ENCODE data around the gene MAP3K5. TPM values are rescaled to one million over a fixed set of nuclear protein-coding genes. Genes with fewer than 3 reads are reported as not detected.
A peak's percentile ranks its signal among the peaks of the same experiment; 100 is the strongest.

The MAP3K5 gene
- total and polyA plus RNA-seq, 2 donors (not counting 1 experiment from before 2014, with no cell fraction given), result 10.9 to 62.6 TPM

- Histone ChIP-seq H3K9me3 (ENCODE audit: control insufficient read depth, insufficient read depth, low read depth, low read length) (no peaks in the 10 kb centered on the region), H3K27ac (ENCODE audit: insufficient read depth, low read length) (no peak overlapping the region), H3K27me3 (ENCODE audit: control insufficient read depth, insufficient read depth, low read length) (no peaks in the 10 kb centered on the region), H3K4me1 (ENCODE audit: control insufficient read depth, extremely low read depth, insufficient read depth, low read length) (no peaks in the 10 kb centered on the region), H3K9ac (ENCODE audit: insufficient read depth, low read length) (no peak overlapping the region), H4K20me1 (ENCODE audit: control insufficient read depth, extremely low read depth, insufficient read depth, low read length) (no peaks in the 10 kb centered on the region), H3K4me2 (ENCODE audit: extremely low read depth, insufficient read depth, low read length) (no peak overlapping the region), H3K79me2 (ENCODE audit: control insufficient read depth, insufficient read depth, low read length) (no peaks in the 10 kb centered on the region), H3K36me3 (ENCODE audit: control insufficient read depth, insufficient read depth, low read length) (no peaks in the 10 kb centered on the region), H2AFZ (ENCODE audit: low read length) (no peak overlapping the region), H3K4me3 (replicated peaks in 1 of 4; ENCODE audit: control extremely low read depth in 1 of 4, insufficient read depth in 1 of 4, low read depth in 3 of 4, low read length in 4 of 4) (no peak overlapping the region)
- no peak for TF ChIP-seq CTCF (conservative IDR thresholded peaks at IDR 0.05 in 1 of 2, IDR thresholded peaks at IDR 0.05 in 1 of 2; ENCODE audit: low read depth in 1 of 2, low read length in 2 of 2)
- TF ChIP-seq EZH2 (IDR thresholded peaks at IDR 0.05; ENCODE audit: low read length, missing control alignments), result no peak
- DNase-seq (ENCODE audit: low read depth in 2 of 2), result no peak
These were observed 264.4 kb downstream of the MAP3K5 start for GRCh38 chr6:136527831-136528230.

- Histone ChIP-seq H4K20me1 (ENCODE audit: control insufficient read depth, extremely low read depth, insufficient read depth, low read length) (no peaks in the 10 kb centered on the region), H3K79me2 (ENCODE audit: control insufficient read depth, insufficient read depth, low read length) (no peaks in the 10 kb centered on the region), H3K9me3 (ENCODE audit: control insufficient read depth, insufficient read depth, low read depth, low read length) (no peaks in the 10 kb centered on the region), H3K27ac (ENCODE audit: insufficient read depth, low read length) (no peak overlapping the region), H3K9ac (ENCODE audit: insufficient read depth, low read length) (no peak overlapping the region), H3K4me3 (replicated peaks in 1 of 4; ENCODE audit: control extremely low read depth in 1 of 4, insufficient read depth in 1 of 4, low read depth in 3 of 4, low read length in 4 of 4) (no peak overlapping the region), H2AFZ (ENCODE audit: low read length) (no peak overlapping the region), H3K4me1 (ENCODE audit: control insufficient read depth, extremely low read depth, insufficient read depth, low read length) (no peaks in the 10 kb centered on the region), H3K27me3 (ENCODE audit: control insufficient read depth, insufficient read depth, low read length) (no peaks in the 10 kb centered on the region), H3K36me3 (ENCODE audit: control insufficient read depth, insufficient read depth, low read length) (no peaks in the 10 kb centered on the region), H3K4me2 (ENCODE audit: extremely low read depth, insufficient read depth, low read length) (no peak overlapping the region)
- no peak for DNase-seq (ENCODE audit: low read depth in 2 of 2)
- TF ChIP-seq EZH2 (IDR thresholded peaks at IDR 0.05; ENCODE audit: low read length, missing control alignments), result no peak
- TF ChIP-seq CTCF (conservative IDR thresholded peaks at IDR 0.05 in 1 of 2, IDR thresholded peaks at IDR 0.05 in 1 of 2; ENCODE audit: low read depth in 1 of 2, low read length in 2 of 2), result no peak
These were observed 265.3 kb downstream of the MAP3K5 start for GRCh38 chr6:136526937-136527336.

GRCh38 chr6:136526196-136526930 lies 265.9 kb downstream of the MAP3K5 start:
- Histone ChIP-seq H3K9me3 (ENCODE audit: control insufficient read depth, insufficient read depth, low read depth, low read length) (no peaks in the 10 kb centered on the region), H3K36me3 (ENCODE audit: control insufficient read depth, insufficient read depth, low read length) (no peaks in the 10 kb centered on the region), H3K27ac (ENCODE audit: insufficient read depth, low read length) (no peak overlapping the region), H3K4me2 (ENCODE audit: extremely low read depth, insufficient read depth, low read length) (no peak overlapping the region), H3K4me3 (replicated peaks in 1 of 4; ENCODE audit: control extremely low read depth in 1 of 4, insufficient read depth in 1 of 4, low read depth in 3 of 4, low read length in 4 of 4) (no peak overlapping the region), H3K79me2 (ENCODE audit: control insufficient read depth, insufficient read depth, low read length) (no peaks in the 10 kb centered on the region), H3K27me3 (ENCODE audit: control insufficient read depth, insufficient read depth, low read length) (no peaks in the 10 kb centered on the region), H3K9ac (ENCODE audit: insufficient read depth, low read length) (no peak overlapping the region), H2AFZ (ENCODE audit: low read length) (no peak overlapping the region), H3K4me1 (ENCODE audit: control insufficient read depth, extremely low read depth, insufficient read depth, low read length) (no peaks in the 10 kb centered on the region), H4K20me1 (ENCODE audit: control insufficient read depth, extremely low read depth, insufficient read depth, low read length) (no peaks in the 10 kb centered on the region)
- peak; percentile 64 to 65 for DNase-seq (ENCODE audit: low read depth in 2 of 2)
- TF ChIP-seq EZH2 (IDR thresholded peaks at IDR 0.05; ENCODE audit: low read length, missing control alignments), result no peak
- peak; percentile 52 to 67 for TF ChIP-seq CTCF (conservative IDR thresholded peaks at IDR 0.05 in 1 of 2, IDR thresholded peaks at IDR 0.05 in 1 of 2; ENCODE audit: low read depth in 1 of 2, low read length in 2 of 2)
